ENCODE measurements around the gene ZBTB7A.

The ZBTB7A gene

DNA sequence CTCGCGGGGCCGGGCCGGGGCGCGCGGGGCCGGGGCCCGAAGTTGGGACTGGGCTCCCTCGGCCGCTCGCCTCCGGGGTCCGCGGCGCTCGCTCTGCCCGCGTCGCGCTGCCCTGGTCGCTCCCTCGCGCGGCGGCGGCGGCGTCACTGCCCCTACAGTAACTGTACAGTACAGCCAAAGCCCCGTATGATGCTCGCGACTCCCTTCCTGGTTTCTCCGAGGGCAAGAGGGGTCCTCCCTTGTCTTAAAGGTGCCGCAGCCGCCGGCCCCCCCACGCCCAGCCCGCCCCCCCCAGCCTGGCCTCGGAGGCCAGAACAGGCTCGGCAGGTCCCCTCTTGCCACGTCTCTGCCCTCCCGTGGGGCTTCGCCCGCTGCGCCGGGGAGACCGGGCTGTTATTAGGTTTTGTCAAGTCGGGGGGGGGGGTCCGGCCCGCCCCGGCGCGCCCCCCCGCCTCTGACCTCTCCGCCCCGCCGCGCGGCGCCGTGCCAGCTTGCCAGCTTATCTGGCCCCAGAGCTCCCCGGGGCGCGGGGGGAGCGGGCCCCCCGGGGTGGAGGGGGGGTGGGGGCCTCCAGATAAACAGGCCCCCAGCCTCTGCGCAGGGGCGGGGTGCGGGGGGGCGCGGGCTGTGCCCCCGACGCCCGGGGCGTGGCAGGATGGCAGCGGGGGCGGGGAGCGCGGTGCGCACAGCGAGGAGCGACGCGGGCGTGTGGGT lies at the start of gene ZBTB7A:
TSS of gene ZBTB7A (minus strand) at position 218 of the 714 bp plus-strand sequence. CDS start 11,667 bp downstream, outside the sequence.
- peak; percentile 68 for DNase-seq (ENCODE audit: insufficient read length, low spot score)
- FAIRE-seq = no peak

DNA sequence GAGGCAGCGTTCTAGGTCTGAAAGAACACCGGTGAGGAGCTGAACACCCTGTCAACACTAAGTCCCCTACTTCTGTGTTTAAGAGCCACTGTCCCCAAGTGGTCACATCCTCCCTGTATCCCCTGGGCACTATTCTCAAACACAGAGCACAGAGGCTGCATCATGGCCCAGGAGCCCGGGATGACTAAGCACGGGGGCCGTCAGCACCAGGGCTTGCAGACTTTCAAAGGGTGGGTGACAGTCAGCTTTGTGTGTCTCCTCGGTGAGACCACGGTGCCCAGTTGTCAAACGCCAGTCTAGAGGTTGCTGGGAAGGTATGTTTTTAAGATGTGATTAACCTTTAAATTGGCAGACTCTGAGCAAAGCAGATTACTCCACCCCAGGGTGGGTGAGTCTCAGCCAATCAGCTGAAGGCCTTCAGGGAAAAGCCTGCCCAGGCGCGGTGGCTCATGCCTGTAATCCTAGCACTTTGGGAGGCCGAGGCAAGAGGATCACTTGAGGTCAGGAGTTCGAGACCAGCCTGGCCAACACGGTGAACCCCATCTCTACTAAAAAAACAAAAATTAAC lies 49.2 kb upstream of the ZBTB7A start:
- FAIRE-seq = no peak

DNA sequence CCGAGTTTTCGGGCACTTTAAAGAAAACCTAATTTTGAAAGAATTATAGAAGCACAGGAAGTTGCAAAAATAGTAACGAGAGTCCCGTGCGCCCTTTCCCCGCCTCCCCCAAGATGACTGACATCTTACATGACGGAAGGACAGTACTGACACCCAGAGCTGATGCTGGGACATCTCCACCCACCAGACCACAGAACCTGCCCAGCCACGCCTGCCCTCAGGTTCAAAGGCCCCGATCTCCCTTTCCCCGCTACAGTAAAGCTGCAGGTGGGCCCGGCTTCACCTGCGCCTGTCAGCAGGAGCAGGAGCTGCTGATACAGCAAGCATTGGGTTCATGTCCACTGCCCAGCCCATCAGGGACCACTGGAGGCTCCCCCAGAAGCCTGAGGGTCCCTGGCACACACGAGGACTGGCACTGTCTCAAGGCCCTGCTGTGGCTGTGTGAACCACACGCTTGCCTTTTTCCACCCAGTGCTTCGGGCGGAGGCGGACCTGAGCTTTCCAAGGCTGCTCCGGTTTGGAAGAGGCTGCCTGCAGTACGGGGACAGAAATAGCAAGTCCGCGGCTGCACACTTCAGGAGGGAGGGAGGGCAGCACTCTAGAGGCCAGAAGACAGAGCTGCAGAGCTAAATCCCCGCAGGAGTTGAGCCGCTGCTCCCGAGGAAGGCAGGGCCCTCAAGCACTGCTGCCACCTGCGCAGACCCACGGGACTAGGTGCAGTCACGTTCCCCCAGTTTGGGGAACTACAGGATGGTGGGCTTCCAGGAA lies 48.5 kb upstream of the ZBTB7A start:
- no peak for DNase-seq (ENCODE audit: insufficient read length, low spot score)
- no peak for FAIRE-seq

More for the DNA sequence above, 49.2 kb upstream of the ZBTB7A start:
- DNase-seq (ENCODE audit: insufficient read length, low spot score) = no peak

DNA sequence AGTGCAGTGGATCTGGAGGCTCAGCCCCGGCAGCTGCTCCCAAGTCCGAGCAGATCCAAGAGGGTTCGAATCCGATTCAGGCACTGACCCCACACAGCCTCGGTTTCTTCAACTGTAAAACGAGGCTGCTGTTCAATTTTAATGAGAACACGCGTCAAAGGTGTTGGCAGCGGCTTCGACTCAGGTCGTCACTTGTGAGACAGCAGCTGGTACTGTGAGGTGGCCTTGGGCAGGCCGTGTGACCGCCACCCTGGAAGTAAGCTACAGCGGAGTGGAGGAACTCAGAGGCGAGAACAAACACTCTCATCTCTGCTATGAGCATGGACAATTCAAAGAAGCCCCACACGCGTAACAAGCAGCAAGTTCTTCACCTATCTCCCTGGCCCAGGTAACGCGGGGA lies 47.5 kb upstream of the ZBTB7A start:
- no peak for FAIRE-seq

DNA sequence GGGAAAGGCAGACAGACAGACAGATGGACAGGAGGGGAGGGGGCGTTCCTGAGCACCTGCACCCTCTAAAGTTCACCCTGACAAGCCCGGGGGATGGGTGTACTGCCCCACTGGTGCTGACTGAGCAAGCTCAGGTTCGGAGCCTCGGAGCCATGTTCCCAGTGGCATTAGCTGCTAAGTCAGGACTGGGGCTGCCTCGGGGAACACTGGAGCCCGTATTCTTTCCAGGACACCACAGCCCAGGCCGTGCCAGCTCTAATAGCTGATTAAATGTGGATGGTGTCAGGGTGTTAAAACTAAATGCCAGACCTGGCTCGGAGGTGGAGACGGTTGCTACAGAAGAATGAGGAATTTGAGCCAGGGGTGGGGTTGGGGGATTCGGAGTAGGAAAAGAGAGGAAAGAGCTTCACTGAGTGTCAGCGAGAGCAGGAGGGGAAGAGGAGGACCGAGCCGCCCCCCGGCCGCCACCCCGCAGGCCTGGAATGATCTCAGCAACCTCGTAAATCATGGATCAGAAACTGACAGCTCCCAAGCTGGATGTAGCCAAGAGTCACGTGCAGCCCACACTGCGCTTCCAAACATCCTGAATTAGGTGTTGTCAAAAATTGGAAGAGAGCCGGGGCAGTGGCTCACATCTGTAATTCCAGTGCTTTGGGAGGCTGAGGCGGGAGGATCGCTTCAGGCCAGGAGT lies 46.8 kb upstream of the ZBTB7A start:
- FAIRE-seq = no peak

More for the DNA sequence above, 47.5 kb upstream of the ZBTB7A start:
- DNase-seq (ENCODE audit: insufficient read length, low spot score) = no peak

DNA sequence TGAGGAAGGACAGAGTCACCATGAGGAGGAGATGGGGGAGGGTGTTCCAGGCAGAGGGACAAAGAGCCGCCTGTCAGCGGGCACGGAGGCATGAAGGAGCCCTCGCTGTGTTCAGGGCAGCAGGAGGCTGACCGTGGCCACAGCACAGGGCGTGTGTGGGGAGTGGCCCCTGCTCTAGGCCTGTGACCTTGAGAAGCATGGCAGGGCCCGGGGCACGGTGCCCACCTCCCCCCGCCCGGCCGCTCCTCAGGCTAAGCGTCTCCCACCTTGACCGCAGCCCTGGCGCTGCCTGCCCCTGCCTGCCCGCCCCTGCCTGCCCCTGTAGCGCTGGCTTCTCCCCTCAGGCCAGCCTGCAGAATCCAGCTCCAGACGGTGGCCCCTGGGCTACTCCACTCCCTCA lies 45.7 kb upstream of the ZBTB7A start:
- no peak for DNase-seq (ENCODE audit: insufficient read length, low spot score)
- no peak for FAIRE-seq

More for the DNA sequence above, 46.8 kb upstream of the ZBTB7A start:
- DNase-seq (ENCODE audit: insufficient read length, low spot score) = no peak

DNA sequence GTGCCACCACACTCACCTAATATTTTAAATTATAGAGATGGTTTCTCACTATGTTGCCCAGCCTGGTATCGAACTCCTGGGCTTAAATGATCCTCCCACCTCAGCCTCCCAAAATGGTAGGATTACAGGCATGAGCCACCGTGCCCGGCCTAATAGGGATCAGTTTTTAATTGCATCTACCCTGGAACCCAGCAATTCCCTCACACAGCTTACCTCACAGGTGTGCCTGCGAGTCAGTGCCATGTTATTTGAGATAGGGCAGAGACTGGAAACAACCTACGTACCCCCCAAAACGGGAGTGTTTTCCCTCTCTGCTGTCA lies 42.9 kb upstream of the ZBTB7A start:
- FAIRE-seq = no peak

DNA sequence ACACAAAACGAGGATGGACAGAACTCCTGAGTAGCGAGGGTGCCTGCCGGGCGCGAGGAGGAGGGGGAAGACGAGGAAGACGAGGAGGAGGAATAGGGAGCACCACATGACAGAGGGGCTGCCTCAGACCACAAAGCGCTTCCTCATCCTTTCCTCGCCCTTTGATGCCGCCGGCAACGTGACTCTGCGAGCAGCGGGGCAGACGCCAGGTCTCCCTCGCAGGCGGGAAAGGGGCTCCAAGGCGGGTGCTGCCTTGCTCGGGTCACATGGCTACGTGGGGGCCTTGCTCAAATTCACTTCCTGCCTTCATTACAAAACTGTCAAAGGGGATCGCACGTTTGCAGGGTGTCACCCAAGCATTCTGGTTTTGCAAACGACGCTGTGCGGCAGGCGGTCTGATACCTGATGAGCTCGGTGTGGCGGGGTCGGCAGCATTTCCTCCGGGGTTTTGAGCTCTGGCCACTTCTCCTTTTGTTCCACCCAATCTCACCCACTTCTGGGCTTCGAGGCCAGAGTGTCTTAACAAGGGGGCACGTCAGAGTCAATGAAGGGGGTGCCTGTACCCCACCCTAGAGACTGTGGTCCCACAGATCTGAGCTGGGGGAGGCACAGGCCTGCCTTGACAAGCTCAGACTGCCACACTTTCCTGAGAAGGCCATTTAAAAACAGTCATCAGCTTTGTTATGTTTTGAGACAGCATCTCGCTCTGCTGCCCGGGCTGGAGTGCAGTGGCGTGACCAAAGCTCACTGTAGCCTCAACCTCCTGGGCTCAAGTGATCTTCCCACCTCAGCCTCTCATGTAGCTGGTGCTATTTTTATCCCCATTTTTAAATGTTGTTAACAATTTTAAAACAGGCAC lies 42.3 kb upstream of the ZBTB7A start:
- FAIRE-seq = no peak
- no peak for DNase-seq (ENCODE audit: insufficient read length, low spot score)

More for the DNA sequence above, 42.9 kb upstream of the ZBTB7A start:
- no peak for DNase-seq (ENCODE audit: insufficient read length, low spot score)

DNA sequence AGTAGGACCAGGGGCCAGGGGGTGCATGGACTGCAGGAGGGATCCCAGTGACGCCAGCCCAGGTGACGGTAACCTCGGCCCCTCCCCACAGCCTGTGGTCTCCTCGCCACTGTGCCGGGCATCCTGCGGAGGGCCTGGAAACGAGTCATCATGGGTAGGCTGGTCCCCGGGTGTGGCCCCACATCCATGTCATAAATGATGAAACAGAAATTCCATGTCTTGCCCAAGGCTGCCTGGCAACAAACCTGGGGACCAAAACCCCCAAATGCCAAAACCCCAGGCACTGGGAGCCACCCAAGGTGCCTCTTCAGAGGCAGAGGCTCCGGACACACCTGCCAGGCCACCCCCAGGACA lies 36.4 kb upstream of the ZBTB7A start:
- no peak for FAIRE-seq
- DNase-seq (ENCODE audit: insufficient read length, low spot score) = no peak

DNA sequence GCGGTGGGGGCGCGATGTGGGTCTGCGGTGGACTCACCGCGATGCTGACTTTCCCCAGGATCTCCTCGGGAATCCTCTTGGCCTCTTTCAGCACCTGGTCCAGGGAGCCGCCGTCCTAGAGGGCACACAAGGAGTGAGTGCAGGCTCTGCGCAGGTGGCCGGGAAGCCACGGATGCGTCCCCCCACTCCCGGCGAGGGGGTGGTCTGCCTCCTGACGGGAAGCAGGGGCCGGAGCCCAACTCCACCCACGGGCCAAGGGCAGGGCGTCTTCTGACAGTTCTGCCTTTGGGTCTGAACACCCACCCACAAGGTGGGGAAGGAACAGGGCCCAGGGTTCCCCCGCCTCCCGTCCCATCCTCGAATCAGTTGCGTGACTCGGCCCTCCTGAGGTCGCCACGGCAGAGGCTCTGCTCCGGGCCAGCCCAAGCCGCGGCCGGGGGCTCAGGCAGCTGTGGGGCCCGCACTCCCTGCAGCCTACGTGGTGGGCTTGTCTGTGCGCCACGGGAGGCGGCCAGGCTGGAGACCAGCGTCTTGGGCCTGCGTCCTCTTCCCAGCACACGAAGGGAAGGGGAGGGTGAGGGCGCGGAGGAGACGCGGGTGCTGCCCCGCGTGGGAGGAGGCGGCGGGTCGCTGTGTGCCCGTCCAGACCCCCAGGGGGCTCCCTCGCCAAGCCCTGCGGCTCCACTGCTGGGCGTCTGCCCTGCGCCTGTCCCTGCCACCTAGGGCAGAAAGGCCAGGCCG lies 35.8 kb upstream of the ZBTB7A start:
- no peak for DNase-seq (ENCODE audit: insufficient read length, low spot score)
- FAIRE-seq = no peak

DNA sequence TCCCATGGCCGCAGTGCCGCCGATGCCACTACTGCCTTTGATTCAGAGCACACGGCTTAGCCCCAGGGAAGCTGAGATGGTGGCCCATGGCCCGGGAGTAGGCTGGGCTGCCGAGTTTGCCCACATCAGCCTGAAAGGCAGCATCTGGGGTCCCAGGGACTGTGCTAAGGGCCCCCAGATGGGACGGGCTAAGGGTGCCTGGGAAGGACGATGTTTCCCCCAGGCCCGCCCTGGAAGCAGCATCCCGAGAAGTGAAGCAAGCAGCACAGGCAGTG lies 34.7 kb upstream of the ZBTB7A start:
- no peak for DNase-seq (ENCODE audit: insufficient read length, low spot score)
- no peak for FAIRE-seq

DNA sequence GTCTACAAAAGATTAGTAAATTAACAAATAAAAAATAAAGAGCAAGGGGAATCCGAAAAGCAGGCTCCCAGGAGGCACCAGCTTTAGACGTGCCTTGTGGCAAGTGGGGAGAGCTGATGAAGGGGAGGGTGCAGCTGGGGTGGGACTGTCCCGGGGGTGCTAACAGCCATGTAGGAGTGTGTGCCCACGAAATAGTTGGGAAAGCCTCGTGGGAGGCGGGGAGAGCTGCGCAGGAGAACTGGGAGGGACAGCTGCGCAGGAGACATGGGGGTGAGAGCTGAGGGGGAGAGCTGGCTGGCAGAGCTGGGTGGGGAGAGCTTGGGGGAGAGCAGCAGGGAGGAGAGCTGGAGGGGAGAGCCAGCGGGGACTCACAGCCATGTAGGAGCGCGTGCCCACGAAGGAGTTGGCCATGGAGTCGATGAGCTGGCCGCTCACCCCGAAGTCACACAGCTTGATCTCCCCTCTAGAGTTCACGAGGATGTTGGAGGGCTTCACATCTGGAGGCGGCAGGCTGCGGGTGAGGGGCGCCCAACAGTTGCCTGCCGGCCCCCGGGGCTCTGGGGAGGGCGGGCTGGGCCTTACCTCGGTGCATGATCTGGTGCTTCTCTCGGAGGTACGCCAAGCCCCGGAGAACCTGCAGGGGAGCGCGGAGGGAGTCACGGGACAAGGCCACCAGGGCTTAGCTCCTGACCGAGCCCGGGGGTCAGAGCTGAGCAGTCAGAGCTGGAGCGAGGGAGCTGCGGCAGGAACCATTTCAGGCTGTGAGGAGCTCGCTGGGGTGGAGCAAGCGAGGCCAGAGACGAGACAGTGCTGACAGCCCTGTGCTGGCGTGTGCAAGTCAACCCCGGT lies 34.2 kb upstream of the ZBTB7A start:
- no peak for DNase-seq (ENCODE audit: insufficient read length, low spot score)
- FAIRE-seq = no peak

DNA sequence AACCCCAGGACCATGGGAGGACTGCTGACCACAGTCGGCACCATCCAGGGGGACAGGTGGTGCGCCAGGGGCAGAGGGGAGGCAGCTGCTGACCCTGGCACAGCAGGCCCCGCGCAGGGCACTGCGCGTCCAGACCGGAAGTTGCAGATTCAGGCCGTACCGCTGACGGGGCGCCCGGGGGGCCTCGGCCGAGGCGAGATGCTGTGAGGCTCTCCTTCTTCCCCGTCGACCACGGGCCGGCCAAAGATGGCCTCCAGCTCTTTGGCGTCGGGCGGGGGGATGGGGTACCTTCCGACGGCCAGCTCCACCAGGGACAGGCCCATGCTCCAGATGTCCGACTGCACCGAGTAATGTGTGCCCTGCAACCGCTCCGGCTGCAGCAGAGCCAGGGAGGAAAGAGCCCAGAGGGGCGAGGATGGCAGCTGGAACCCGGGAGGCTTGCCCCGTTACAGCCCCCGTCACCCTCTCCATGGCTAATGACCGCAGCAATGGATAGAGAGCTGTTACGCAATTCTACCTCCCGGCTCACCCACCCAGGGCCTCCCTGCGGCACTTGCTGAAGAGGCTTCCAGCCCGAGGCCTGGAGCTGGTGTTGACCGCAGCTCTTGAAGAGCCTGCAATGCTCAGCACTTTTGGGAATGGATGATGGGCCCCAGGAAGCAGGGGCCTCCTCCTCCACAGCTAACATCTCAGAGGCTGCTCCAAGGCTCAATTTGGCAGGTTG lies 32.5 kb upstream of the ZBTB7A start:
- no peak for FAIRE-seq
- DNase-seq (ENCODE audit: insufficient read length, low spot score) = no peak

DNA sequence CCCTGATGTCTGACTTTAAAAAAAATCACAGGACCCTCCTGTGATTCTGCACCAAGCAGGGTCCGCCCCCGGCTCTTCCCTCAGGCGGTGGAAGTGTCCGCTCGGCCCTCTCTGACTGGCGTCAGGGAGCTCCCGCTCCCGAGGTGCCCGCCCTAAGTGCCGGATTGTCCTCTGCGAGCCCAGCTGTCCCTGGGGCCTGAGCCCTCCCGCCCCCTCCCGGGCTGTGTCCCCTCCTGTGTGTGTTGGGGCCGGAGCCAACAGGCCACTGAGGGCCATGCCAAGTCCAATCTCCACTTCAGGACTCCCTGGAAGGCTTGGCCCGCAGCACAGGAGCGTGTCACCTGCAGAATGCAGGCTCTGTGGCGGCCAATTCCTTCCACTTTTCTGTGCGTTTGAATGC lies 31.8 kb upstream of the ZBTB7A start:
- FAIRE-seq (no peak), DNase-seq (ENCODE audit: insufficient read length, low spot score) (no peak)

DNA sequence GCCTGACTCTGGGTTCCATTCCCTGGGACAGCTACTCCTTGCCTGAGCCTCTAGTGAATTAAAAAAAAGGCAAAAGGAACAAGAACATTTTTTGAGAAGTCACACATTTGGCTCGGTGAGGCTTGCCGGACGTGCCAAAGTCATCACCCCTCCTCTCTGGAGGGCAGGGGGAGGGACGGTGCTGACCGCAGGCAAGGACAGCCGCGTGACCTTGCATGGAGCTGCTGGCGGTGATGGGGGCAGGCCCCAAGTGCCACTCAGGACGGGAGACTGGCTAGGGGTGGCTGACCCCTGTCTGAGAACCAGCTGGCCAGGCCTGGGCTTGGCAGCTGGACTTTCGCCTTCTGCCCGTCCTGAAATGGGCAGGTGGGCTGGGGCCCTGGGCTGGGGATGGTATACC lies 30.8 kb upstream of the ZBTB7A start:
- DNase-seq (ENCODE audit: insufficient read length, low spot score) (no peak), FAIRE-seq (no peak)

DNA sequence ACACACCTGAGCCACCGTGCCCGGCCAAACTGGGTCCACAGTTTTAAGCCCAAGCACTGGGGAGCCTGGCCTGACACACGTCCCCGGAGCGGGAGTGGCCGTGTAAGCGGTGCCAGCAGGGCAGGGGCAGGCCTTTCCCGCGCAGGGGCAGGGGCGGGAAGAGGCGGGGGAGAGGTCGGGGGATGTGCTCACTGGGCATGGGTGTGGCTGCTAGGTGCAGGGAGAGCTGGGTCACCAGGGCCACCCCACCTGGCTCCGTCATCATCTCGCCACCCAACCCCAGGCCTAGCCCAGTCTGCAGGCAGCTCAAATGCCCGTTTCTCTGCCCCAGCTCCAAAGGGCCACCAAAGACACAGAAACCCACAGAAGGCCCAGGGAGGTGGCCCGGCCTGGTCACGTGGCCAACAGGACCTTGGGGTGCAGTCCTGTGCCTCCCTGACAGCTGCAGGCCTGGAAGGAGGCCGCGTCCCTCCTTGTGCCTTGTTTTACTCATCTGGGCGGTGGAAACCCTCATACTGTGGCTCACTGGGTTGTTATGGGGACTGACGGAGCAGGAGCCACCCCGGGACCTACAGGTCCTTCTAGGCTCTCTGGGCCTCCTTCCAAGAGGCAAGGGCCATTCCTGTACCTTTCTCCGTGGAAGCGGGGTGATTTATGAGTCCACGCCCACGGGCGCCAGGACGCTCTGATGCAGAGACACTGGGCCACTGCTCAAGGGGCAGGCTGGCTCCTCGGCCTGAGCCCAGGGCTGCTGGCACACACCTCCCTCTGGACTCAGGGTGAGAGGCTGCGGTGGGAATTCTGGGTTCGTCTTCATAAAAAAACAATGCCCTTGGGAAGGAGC lies 29.6 kb upstream of the ZBTB7A start:
- FAIRE-seq (no peak), DNase-seq (ENCODE audit: insufficient read length, low spot score) (no peak)

DNA sequence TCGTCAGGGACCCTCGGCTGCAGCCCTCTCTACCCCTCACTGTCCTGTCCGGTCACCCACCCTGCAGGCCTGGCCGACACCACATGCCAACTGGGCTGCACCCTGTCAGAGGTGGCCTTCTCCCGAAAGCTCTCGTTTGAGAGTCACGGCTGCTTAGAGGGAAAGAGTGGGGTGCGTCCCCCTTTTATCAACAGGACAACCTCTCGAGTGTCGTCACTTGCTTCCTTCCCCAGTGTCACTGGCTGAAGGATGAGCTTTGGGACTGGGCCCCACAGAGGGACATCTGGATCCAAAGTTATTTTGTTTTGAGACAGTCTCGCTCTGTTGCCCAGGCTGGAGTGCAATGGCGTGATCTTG lies 28.8 kb upstream of the ZBTB7A start:
- DNase-seq (ENCODE audit: insufficient read length, low spot score) (no peak), FAIRE-seq (no peak)
